K562 treated with DMSO at 1 percent for 48 hours (cell line): ENCODE data around the gene SECTM1. TPM values are rescaled to one million over a fixed set of nuclear protein-coding genes. Genes with fewer than 3 reads are reported as not detected.

Source experiments
- total RNA-seq: library from RNA; unstranded; fragments of 300-600 nt; gene quantifications from 2 replicates; pipeline ENCODE4 v1.2.3, GENCODE V29; 2022; ENCODE audit warnings: low replicate concordance; ENCODE audit errors: extremely low read depth

The SECTM1 gene
- total RNA-seq = not detected in 2 replicates

DNA sequence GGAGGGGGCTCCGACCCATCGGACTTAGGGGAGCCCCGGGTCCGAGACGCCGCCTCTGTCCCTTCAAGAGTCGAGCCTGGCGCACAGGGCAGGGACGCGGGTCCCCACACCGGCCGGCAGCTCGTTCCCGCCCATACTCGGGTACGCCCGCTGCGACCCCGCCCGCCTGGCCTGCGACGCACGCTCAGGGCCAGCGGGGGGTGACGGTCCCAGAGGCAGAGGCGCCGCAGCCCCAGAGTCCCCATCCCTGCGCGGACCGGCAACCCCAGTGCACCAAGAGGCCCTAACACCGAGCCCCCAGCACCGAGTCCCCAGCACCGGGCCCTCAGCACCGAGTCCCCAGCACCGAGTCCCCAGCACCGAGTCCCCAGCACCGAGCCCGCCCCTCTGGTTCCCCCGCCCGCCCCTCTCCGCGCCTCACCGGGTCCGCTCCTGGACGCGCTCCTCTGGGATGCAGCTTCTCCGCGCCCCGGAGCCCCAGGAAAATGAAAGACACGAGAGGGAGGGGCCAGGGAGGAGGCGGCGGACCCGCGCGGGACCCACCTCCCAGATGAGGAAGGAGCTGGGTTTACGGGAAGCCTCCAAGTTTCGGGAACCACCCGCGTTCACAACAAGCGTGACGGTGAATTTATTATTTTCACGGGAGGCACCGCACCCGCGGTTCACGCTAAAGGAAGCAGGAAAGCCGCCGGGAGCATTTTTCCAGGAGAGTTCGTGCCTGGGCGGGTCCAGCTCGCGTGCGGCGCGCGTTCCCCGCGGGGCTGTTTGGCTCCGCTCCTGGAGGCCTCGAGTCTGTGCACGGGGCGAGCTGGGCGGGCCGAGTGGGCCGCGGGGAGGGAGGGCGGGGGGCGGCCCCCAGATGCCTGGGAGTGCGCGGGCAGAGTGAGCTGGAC lies at the start of gene SECTM1:
Gene SECTM1 (minus strand): TSS at position 488 of the 893 bp plus-strand sequence. CDS start 6,526 bp downstream, outside the sequence.

DNA sequence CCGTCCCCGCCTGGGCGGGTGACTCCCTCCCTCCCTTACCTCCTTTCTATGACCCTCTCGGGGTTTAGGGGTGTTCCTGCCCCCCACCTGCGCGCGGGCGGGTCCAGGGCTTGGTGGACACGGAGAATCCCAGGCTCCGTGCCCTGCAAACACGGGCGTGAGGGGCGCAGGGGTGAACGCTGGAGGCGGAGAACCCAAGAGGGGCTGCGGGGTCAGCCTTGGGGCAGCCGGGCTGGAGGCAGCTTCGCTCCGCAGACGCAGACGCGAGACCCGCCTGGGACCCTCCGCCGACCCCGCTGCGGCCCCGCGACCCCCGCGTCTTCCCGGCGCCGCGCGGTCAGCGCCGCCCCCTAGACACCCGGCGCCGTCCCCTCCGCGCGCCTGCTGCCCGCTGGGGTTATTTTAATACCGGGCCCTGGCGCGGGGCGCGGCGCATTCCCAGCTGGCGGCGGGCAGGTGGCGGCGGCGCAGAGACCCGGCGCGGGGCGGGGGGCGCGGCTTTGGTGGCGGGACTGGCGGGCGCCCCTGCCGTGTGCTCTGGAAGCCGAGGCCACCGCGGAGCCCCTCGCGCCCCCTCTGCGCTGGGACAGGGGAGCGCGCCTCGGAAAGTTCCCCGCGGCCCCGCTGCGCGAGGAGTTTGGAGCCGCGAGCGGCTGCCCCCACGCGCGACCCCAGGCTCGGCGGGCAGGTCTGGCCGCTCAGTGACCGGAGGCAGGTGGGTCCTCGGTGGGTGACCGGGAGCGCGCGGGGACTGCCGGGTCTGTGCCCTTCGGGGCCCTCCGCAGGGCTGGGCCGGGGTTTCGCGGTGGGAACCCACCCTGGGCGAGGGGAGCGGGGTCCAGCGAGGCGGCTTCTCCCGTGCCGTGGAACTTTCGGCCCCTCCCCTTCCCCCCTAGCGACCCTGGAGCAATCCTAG lies 38.0 kb upstream of the SECTM1 start, which contains the start of gene UTS2R:
Gene UTS2R (plus strand): TSS at position 433 of the 916 bp plus-strand sequence. CDS start 2,560 bp downstream, outside the sequence.

DNA sequence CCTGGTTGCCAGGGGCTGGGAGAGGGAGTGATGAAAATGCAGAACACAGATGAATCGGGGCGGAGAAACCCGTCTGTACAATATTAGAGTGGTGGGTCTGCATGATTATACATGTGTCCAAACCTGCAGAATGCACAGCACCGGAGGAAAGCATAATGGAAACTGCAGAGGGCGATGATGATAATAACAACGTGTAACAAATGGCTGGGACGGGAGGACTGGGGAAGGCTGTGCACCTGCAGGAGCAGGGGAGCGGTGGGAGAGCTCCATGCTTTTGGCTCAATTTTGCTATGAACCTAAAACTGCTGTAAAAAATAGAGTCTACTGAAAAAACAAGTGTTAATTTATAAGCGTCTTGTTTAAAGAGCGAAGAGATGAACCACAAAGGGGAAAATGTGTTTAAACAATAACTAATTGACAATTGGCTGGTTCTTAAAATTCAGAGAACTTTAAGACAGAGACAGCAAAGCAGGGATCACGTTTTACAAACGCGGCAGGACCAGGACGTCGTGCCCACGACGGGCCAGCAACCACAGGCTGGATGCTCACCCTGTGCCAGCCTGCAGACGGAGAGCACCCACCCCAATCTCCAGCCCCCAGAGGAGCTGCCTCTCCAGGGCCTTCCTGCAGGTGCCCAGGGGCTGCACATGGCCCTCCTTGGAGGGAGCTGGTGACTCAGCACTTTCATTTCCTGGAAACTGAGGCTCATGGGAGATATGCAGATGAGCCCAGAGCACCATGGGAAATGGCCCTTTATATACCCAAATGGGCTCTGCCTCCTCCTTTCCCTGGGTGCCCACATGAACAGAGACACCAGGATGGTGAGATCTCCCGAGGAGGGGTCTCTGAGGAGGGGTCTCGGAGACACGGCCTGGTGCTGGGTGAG lies 25.1 kb upstream of the SECTM1 start, which contains the start of gene TEX19:
Gene TEX19 (plus strand): TSS at position 783 of the 886 bp plus-strand sequence. CDS start 2,904 bp downstream, outside the sequence.

DNA sequence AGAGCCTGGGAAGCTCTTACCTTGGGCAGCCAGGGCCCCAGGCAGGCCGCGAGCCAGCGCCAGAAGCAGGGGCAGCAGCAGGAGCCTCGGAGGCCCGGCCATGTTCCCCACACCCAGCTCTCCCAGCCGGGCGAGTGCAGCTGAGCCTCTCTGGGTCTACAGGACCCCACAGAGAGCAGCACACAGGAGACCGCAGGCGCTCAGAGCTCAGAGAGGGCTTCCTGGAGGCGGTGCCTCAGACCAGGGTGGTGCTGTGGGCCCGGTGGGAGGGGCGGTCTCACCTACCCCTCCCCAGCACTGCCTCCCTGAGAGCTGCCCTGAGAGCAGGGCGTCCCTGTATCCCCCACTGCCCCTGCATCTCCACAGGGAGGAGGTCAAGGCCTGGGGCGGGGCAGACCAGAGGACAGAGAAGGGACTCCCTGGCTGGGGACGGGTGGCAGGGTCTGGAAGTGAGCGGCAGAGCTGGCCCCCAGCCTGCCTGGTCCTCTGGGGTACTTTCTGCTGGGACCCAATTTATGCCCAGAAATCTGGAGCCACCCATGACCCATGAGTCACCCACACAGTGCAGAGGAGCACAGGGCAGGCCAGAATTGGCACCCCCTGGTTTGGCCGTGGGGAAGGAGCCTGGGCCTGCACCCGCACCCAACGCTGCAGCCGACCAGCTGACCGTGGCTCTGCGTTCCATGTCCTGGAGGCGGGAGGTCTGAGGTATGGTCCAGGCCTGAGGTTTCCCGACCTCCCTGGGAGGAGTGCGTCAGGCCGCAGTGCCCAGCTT lies 16.0 kb downstream of the SECTM1 start, which contains the start of gene CD7:
Gene CD7 (minus strand): TSS at position 215 of the 775 bp plus-strand sequence. CDS start 113 bp downstream, at position 102.

DNA sequence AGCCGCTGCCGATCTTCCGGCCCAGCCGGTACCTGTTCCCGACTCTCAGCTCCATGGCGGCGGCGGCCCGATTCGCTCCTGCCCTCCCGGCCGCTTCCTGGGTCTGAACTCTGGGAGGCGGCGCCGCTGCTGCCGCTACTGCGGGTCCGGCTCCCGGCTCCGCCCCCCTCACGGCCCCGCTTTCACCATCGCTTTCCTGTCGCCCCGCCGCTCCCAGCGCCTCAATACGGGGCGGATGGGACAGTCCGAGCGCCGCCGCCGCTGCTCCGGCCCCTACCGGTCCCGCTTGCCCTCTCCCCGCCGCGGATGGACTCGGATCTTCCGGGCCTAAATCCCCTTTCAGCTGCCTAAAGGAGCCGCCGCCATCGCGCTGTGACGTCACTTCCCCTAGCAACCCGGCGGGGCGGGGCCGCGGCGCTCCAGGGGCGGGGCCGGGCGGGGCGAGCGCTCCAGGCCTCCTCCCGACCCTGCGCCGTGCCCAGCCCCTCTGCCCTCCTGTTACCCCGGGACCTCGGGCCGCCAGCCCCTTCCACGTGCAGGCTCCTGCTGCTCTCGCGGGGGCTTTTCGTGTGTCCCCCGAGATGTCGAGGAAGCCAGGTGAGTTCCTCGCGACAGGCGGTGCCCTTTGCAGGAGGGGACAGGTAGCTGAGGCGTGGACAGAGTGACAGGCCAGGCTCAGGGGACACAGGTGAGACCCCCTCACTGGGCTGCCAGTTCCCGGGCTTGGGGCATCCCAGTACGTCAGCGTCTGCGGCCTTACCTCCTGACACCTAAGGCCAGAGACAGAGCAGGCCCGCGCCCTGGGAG lies 60.0 kb downstream of the SECTM1 start, which contains the start of gene CSNK1D:
Gene CSNK1D (minus strand): TSS at position 374 of the 807 bp plus-strand sequence. CDS start 319 bp downstream, at position 55.

Other genes starting within 250 kb of the SECTM1 start
- 80.4 TPM in 1 of 2 replicates, not detected in the other for gene FASN, start 235.5 kb downstream of the SECTM1 start, total RNA-seq
- not detected in 2 replicates for gene CCDC57, start 120.9 kb downstream of the SECTM1 start, total RNA-seq
- not detected in 2 replicates for gene SLC16A3, start 104.7 kb downstream of the SECTM1 start, total RNA-seq
- 111 TPM in 1 of 2 replicates, not detected in the other for gene CSNK1D, start 60.1 kb downstream of the SECTM1 start, total RNA-seq
- gene CD7, start 16.2 kb downstream of the SECTM1 start, total RNA-seq = not detected in 2 replicates
- gene TEX19, start 25.5 kb upstream of the SECTM1 start, total RNA-seq = not detected in 2 replicates
- gene UTS2R, start 38.0 kb upstream of the SECTM1 start, total RNA-seq = not detected in 2 replicates
- not detected in 2 replicates for gene HEXD, start 84.6 kb upstream of the SECTM1 start, total RNA-seq
- not detected in 2 replicates for gene OGFOD3, start 84.8 kb upstream of the SECTM1 start, total RNA-seq
- gene CYBC1, start 117.0 kb upstream of the SECTM1 start, total RNA-seq = 472 TPM in 1 of 2 replicates, not detected in the other
- 1,021 TPM in 1 of 2 replicates, not detected in the other for gene NARF, start 125.0 kb upstream of the SECTM1 start, total RNA-seq
- not detected in 2 replicates for gene FOXK2, start 186.0 kb upstream of the SECTM1 start, total RNA-seq